Neural crest cell (in vitro differentiated cells): Measurements from ENCODE around the gene ARHGAP12. TPM values are rescaled to one million over a fixed set of nuclear protein-coding genes. Genes with fewer than 3 reads are reported as not detected.

Experiments used
- DNase-seq: peaks from one replicate; pipeline ENCODE4 v3.0.0; 2021; ENCODE audit warnings: low read depth, mixed read lengths, low spot score
- H3K27ac Mint-ChIP-seq: one replicate; pipeline ENCODE4 v1.8.0; 2021; ENCODE audit warnings: mild to moderate bottlenecking, mixed read lengths; ENCODE audit not compliant: unreplicated experiment
- H3K27me3 Mint-ChIP-seq: 2 replicates; pipeline ENCODE4 v1.8.0; 2021; ENCODE audit warnings: low read depth, mild to moderate bottlenecking, mixed read lengths
- H3K36me3 Mint-ChIP-seq: 2 replicates; pipeline ENCODE4 v1.8.0; 2021; ENCODE audit warnings: low read depth, mild to moderate bottlenecking, mixed read lengths
- H3K4me1 Mint-ChIP-seq: 2 replicates; pipeline ENCODE4 v1.8.0; 2021; ENCODE audit warnings: mixed read lengths
- H3K4me3 Mint-ChIP-seq: one replicate; pipeline ENCODE4 v1.8.0; 2021; ENCODE audit warnings: mild to moderate bottlenecking, mixed read lengths
- H3K9me3 Mint-ChIP-seq: 2 replicates; pipeline ENCODE4 v1.8.0; 2021; ENCODE audit warnings: mixed read lengths
- CTCF ChIP-seq: fragments of 200-600 bp; sonication (generic); conservative IDR thresholded peaks from 2 replicates; pipeline ENCODE4 v1.5.0; 2021; ENCODE audit warnings: antibody characterized with exemption, mild to moderate bottlenecking
- total RNA-seq: library from RNA; stranded (reverse); gene quantifications from 2 replicates; pipeline ENCODE4 v1.2.1, GENCODE V29; 2021

Gene ARHGAP12
- total RNA-seq, 1 donor from 2014 or later = 33.0 TPM

- Mint-ChIP-seq H3K9me3 (peaks cover 15% of the 10 kb centered on the region), H3K36me3 (peaks cover 12% of the 10 kb centered on the region), H3K4me1 (no peaks in the 10 kb centered on the region), H3K27ac (no peak overlapping the region), H3K27me3 (no peaks in the 10 kb centered on the region), H3K4me3 (no peak overlapping the region)
- no peak for DNase-seq
- TF ChIP-seq CTCF = no peak
Observed at GRCh38 chr10:31789555-31789954, 139.1 kb downstream of the ARHGAP12 start.

- no peaks in the 10 kb centered on the region for H3K4me1 Mint-ChIP-seq
- no peaks in the 10 kb centered on the region for H3K9me3 Mint-ChIP-seq
- no peak for DNase-seq
- H3K27ac Mint-ChIP-seq = no peak overlapping the region
- no peak overlapping the region for H3K4me3 Mint-ChIP-seq
- H3K27me3 Mint-ChIP-seq = no peaks in the 10 kb centered on the region
- TF ChIP-seq CTCF = no peak
- H3K36me3 Mint-ChIP-seq = no peaks in the 10 kb centered on the region
Observed at GRCh38 chr10:31782701-31783100, 145.9 kb downstream of the ARHGAP12 start.

GRCh38 chr10:31780717-31781116, 147.9 kb downstream of the ARHGAP12 start:
- no peaks in the 10 kb centered on the region for H3K27me3 Mint-ChIP-seq
- no peaks in the 10 kb centered on the region for H3K4me1 Mint-ChIP-seq
- no peak for TF ChIP-seq CTCF
- DNase-seq = no peak
- peaks cover 3% of the 10 kb centered on the region for H3K36me3 Mint-ChIP-seq
- no peak overlapping the region for H3K4me3 Mint-ChIP-seq
- no peaks in the 10 kb centered on the region for H3K9me3 Mint-ChIP-seq
- no peak overlapping the region for H3K27ac Mint-ChIP-seq

- no peak overlapping the region for H3K27ac Mint-ChIP-seq
- no peak for TF ChIP-seq CTCF
- no peaks in the 10 kb centered on the region for H3K9me3 Mint-ChIP-seq
- DNase-seq = no peak
- no peak overlapping the region for H3K4me3 Mint-ChIP-seq
- peaks cover 5% of the 10 kb centered on the region for H3K36me3 Mint-ChIP-seq
- H3K27me3 Mint-ChIP-seq = no peaks in the 10 kb centered on the region
- peaks cover 18% of the 10 kb centered on the region for H3K4me1 Mint-ChIP-seq
Observed at GRCh38 chr10:31778627-31779026, 150.0 kb downstream of the ARHGAP12 start.

GRCh38 chr10:31776159-31776558, 152.5 kb downstream of the ARHGAP12 start:
- TF ChIP-seq CTCF = no peak
- H3K9me3 Mint-ChIP-seq = no peaks in the 10 kb centered on the region
- no peaks in the 10 kb centered on the region for H3K27me3 Mint-ChIP-seq
- DNase-seq = no peak
- H3K4me1 Mint-ChIP-seq = peaks cover 22% of the 10 kb centered on the region
- H3K27ac Mint-ChIP-seq = no peak overlapping the region
- no peak overlapping the region for H3K4me3 Mint-ChIP-seq
- peaks cover 5% of the 10 kb centered on the region for H3K36me3 Mint-ChIP-seq
